HG02981 (cell line): ENCODE data around the gene HOXA7.

ENCODE experiments used
- ATAC-seq: cut with Tn5 transposase; IDR thresholded peaks from one replicate; pipeline ENCODE4 v1.9.1; 2021; ENCODE audit warnings: mild to moderate bottlenecking, moderate library complexity; ENCODE audit not compliant: unreplicated experiment

The HOXA7 gene

DNA sequence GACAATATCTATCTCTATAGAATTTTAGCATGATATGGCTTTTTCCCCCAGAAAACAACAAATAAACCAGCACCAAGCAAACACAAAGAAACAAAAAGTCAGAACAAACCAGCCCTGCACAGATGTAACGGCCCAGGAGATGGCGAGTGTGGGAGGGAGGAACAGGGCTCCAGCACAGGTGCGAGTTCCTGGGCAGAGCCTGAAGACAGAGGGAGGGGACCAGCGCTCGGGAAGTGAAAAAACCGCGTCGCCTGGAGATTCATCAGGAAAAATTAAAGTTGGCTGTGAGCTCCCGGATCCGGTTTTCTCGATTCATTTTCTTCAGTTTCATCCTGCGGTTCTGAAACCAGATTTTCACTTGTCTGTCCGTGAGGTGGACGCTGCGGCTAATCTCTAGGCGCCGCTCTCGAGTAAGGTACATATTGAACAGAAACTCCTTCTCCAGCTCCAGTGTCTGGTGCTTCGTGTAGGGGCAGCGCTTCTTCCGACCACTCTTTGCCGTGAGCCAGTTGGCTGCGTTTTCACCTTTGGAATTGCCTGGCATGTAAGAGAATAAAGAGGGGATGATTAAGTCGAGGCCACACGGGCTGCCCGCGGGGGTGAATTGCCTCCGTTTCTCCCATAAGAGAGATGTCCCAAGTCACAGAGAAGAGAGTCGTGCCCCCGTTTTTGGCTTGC lies 15.3 kb upstream of the HOXA7 start:
- ATAC-seq, result no peak

DNA sequence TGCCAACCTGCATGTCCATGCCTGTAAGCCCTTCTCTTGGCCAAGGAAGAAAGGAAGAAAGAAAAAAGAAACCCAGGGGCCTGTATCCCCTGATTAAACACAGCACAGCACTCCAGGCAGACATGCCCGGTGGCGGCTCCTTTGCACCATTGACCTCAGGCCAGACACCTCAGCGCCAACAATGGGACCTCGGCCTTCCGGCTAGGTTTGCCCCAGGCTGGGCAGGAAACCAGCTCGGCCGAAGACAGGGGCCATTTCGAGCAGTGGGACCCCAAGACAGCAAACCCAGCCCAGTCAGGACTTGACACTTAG lies 14.8 kb upstream of the HOXA7 start:
- no peak for ATAC-seq

DNA sequence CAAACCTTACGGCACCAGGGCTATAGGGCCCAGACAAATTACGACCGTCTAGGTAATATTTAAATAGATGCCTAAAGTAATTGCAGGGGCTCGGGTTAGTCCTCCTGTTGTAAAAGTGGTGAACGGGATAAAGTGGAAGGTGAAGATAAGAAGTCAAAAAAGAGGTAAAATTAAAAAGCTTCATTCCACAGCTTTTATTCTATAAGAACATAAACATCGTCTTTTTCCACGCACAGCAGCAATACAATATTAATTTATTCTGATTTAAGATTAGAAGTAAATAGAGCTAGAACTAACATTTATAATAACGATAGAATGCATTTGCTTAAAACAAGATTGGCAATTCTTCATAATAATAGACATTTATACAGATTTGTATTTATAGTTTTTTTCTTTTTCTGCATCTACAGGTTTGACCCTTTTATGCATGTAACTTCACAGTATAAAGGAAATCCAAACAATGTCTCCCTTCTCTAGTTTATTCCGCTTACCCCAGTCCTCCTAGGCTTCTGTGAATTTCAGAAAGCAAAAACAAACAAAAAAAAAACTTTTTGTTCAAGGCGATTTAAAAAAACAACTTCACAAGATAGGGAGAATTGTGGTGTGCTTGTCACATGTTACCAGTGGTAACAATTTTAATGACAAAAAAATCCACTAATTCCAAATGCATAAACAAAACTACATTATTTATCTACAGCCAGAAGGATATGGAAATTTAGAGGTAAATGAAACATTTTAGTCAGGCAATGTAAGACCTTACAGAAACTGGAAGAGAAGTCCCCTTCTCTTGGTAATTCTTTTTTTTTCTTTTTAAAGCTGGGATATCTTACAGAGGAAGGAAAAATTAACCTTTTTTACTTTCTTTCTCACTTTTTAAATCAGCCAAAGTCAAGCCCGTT lies 14.2 kb upstream of the HOXA7 start:
- ATAC-seq, result no peak

DNA sequence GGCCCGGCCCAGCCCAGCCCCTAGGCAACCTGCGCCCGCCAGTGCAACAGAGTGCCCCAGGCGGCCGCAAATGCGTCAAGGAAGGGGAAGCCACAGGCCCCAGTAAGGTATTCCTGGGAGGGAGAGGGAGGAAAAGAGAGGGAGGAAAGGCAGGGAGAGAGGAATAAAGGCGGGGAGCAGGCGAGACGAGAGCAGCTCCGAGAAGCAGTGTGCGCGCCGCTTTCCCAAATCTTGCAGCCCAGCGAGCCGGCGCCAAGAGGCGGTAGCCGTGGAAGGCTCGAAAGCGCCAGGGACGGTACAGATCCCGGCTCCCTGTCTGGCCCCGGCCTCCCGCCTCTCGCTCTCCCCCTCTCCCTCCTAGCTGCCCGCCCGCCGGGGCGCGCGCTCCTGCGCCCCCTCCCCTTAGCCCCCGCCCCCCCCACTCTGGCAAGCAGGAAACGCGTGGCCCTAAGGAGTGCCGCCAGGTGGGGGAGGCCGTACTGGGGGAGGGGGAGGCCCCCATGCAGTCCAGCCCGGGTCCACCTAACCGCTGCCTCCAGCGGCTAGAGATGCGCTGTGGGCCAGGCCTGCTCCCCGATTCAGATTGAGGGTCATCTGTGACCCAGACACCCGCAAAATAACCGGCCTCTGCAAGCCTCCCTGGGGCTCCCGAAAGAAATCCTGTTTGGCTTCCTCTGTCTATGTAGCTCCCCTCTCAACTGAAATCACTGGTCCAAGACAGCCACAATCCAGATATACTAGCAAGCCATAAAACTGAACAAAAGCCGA lies 13.4 kb upstream of the HOXA7 start:
- no peak for ATAC-seq

DNA sequence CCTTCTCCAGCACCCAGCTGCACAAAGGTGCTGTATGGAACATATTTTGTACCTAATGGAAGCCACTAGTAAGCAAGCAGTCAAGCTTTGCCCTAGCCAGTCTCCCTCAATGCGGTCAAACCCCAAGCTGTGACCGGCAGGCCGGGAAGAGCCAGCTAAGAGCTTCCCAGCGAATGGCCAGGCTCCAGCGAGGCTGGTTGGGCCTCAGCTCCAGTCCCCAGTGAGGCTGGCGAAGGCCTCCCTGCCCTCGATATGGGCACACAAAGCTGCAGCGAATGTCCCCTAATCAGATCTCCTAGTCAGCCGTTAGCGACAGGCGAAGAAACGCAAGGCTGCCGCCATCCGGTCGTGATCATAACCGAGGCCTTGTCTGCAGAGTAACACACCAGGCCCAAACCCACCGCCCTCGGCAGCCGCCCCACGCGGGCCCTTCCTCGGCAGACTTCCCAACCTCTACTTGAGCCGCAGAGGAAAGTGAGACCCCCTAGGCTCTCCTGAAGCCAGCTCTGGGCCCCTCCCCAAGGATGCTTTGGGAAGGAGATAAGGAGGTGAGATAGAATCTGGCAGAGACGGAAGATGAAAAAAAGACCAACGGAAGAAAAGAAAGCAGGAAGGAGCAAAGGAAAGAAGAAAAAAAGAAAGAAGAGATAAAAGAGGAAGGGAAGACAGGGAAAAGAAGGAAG lies 11.9 kb upstream of the HOXA7 start:
- no peak for ATAC-seq

DNA sequence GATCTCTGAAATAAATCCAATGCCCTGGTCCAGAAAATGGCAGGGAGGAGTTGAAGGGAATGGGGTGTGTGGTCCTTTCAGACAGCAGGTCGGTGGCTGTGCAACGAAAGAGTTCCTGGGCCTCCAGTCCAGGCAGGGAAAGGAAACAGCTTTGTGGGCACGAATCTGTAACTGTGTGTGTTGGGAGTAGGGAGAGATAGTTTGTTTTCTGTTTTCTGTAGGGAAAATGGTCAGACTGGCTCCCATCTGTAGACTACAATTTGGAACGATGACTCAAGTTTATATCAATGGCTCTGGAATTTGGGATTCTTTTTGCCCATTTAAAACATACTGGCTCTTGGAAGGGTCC lies 11.4 kb upstream of the HOXA7 start:
- ATAC-seq, result no peak

DNA sequence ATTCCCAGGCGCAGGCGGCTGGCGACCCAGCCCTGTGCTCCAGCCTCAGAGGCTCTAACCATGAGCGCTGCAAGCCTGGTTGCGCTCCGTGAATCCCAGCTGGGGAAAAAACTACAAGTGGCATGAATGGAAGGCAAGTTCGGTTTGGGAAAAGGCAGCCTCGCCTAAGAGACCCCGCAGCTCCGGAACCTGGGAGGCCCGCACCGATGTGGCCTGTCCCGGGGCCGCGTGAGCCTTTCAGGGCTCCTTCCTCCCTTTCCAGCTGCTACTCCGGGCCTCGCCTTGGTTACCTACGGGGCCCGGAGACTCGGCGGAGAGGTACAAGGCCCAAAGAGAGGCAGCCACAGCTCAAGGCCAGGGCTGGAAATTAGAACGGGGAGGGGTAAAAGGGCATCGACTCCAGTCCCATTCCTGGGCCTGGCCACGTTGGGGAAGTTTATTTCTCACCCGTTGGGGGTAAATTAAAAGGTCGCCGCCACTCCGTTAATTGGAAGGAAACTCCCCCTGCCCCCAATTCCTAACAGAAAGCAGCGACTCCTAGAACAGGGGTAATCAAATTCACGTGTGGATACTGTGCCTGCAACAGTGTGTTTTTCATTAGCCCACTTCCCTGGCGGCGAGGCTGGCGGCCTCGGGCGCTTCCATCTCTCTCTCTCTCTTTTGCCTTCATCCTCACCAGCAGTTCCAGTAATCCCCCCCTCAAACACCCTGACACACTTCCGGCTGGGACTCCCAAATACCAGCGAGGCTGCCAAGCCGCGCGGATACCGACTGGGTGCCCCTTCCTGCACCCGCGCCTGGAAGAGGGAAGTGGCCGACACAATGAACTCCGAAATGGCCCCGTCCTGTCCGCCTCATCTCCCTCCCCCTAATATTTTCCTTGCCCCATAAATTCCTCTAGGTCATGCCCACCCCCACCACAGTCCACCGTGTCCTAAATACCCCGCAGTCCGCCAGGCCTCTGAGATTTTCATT lies 10.3 kb upstream of the HOXA7 start:
- no peak for ATAC-seq

DNA sequence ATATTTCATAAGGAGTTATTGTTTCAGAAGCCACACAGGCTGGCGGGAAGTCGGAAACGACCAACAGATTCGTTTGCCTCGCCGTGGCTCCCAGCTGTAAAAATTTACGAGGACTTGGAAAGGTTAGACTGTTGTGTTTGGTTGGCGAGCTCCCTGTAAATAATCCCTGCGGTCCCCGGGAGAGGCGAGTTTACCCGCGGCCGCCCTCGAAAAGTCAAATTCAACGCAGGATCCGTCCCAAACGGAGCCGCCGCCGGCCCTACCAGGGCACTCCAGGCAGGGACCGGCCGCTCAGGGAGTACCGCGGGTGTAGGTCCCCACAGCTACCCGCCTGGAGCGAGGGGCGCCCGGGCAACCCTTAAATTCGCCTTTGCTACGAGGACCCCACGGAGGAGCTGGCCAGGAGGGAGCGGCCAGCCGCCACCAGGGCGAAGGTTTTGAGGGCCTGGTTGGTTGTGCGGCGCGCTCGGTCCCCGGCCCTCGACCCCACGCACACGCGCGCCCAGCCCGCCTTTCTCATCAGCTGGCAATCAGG lies 9.6 kb upstream of the HOXA7 start:
- ATAC-seq, result no peak

DNA sequence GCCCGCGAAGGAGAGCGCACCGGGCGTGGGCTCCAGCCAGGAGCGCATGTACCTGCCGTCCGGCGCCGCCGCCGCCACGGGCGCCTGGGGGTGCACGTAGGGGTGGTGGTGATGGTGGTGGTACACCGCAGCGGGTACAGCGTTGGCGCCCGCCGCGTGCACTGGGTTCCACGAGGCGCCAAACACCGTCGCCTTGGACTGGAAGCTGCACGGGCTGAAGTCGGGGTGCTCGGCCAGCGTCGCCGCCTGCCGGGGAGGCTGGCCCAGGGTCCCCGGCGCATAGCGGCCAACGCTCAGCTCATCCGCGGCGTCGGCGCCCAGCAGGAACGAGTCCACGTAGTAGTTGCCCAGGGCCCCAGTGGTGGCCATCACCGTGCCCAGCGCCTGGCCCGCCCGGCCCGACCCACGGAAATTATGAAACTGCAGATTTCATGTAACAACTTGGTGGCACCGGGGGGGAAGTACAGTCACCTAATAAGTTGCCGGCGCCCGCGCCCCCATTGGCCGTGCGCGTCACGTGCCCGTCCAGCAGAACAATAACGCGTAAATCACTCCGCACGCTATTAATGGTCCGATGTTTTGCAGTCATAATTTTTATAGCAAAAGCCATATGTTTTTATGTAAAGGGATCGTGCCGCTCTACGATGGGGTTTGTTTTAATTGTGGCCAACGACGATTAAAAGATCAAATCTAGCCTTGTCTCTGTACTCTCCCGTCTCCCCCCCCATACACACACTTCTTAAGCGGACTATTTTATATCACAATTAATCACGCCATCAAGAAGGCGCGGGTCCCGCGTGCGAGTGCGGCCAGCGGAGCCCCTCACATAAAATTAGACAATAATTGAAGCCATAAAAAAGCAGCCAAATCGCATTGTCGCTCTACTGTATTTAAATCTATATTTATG lies 8.9 kb upstream of the HOXA7 start, which contains the start of gene HOXA9:
Gene HOXA9, minus strand, starts transcription at position 449 of the 907 bp plus-strand sequence. Its CDS starts 80 bp downstream, at position 369.
- ATAC-seq, result no peak

DNA sequence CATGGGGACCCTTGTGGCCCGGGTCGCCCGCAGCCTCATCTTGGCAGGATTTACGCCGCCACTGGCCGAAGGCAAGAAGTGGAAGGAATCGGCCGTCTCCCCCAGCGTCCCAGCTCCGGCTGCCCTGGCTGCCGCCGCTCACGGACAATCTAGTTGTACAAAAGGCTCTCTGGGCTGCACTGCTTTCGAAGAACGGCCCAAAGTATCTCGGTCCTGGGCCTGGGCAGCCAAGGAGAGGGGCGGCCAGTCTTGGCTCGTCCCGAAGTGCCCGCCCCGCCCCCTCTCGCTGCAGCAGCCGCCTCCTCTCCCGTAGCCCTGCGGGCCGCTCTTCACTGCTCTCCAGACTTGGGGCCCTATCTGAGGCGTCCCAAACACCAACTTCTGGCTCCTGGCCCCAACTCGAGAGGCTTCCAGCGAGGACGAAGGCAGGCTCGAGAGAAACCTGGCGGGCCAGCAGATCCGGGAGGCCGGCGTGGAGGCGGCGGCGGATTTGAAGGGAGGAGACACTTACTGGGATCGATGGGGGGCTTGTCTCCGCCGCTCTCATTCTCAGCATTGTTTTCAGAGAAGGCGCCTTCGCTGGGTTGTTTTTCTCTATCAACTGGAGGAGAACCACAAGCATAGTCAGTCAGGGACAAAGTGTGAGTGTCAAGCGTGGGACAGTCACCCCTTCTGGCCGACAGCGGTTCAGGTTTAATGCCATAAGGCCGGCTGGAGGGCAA lies 8.1 kb upstream of the HOXA7 start:
- no peak for ATAC-seq

DNA sequence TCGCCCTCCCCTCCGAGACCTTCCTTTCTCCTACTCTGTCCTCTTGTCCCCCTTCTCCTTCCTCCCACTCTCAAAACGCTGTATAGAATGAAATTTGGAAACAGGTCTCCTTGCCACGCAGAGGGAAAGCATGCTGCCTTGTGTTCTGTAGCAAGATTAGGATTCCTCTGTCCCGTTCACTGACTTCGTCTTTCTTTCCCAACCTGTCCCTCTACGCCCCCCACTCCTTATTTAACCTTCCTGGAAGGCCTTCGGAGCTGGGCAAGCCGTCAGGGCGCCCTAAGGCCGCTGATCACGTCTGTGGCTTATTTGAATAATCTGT lies 7.5 kb upstream of the HOXA7 start:
- ATAC-seq, result no peak

DNA sequence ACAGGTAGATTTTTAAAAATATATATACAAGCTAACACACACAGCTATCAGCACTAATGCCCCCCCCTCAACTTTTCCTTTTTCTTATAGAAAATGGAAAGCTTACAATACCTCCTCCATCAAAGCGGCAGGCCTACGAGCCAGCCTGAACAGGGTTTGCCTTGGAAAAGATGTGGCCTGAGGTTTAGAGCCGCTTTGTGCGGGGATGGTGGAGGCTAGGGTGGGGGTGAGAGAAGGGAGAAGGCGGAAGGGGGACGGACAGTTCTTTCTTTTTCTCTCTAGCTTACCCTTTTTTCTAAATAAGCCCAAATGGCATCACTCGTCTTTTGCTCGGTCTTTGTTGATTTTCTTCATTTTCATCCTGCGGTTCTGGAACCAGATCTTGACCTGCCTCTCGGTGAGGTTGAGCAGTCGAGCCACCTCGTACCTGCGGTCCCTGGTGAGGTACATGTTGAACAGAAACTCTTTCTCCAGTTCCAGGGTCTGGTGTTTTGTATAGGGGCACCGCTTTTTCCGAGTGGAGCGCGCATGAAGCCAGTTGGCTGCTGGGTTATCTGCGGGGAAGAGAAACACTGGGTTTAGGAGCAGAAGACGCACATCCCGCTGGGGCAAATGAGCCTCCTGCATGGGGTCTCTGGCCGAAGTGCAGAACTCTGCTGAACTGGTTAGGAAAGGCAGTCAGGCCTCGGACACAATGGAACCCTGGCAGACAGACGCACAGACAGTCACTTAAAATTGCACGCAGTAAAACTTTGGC lies 7.0 kb upstream of the HOXA7 start:
- ATAC-seq, result no peak

DNA sequence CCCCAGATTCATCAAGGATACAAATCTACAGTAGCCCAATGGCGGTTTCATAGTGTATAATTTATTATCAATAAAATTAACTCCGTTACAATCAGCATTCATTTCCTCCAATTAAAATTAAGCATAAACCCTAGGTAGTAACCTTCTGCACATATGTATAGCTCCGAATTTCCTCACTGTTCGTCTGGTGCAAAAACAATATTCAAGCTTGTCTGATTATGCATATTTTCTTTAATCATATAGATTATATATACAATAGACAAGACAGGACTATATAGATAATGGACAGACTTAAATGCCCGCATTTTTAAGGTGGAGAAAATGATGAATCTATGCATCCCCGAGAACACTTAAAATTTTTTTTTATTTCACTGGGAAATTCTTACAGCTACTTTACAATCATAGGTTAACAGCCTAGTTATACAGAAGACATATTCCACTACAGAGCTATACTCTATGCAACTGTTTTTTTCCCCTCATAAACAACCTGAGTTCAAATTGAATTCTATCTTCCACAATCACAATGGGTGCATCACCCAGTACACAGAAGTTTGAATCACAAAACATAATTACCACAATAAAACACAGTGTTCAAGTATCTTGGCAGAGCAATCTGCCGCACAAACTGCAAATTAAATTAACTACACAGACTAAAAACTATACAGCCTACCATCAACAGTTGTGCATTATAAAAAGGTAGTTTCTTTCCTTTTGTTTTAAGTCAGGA lies 6.2 kb upstream of the HOXA7 start:
- no peak for ATAC-seq

DNA sequence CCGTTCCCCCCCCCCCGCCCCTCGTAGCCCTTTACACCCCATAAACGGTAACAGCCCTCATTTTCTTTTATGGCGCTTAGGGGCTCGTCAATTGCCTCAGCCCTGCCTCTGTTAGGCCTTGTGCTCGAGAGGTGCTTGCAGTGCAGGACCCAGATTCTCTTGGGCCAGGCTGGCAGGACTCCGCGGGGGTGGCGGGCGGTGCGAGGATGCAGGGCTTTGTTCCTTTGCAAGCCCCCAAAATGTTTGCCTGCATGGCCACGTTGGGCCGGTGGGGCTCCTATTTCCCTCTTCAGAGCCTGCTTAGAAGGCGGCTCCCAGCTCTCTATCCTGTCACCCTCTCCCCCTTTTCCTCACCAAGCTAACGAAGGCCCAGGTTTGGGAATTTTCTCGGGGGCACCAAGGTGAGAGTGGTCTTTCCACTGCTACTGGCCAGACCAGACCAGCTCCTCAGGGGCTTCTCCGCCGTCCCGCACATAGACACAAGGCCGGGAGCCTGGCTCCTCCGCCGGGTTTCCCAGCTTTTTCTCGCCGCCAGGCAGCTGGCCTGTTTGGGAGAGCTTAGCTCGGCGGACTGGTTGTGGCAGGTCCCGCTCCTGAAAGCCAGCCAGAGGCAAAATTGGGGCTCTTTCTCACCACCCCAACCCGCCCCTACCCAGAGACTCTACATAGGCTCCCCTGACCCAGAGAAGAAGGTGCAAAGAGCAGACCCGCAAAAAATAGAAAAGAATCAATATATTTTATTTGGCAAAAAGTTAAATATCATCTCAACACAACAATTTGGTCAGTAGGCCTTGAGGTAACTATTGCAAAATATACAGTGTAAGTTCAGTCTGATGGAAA lies 5.5 kb upstream of the HOXA7 start:
- ATAC-seq, result no peak

DNA sequence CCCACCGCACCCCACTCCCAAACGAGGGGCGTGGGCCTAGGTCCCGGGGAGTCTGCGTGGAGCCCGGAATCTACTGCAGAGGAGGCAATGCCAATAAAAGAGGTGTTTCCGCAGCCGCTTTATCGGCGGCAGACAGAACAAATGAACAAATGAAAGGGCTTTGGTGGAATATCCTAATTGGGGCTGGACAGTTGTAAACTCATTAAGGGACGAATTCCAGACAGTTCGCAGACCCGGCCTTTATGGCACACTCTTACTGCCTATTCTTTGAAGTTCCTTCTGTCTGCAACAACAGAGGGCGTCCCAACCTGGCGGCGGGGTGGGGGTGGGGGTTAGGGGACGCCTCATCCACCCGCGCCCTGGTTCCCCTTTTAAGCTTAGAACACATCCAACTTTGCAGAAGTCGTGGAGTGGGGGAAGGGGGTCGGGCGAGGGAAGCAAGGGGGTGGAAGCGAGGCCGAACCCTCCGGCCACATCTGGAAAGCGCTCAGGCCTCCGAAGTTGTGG lies 4.8 kb upstream of the HOXA7 start:
- ATAC-seq, result no peak
